ENCODE measurements around the gene NSRP1. TPM values are rescaled to one million over a fixed set of nuclear protein-coding genes. Genes with fewer than 3 reads are reported as not detected.

NSRP1 gene
- total and polyA plus RNA-seq, 12 donors = 19.5 to 47.5 (median 26.5) TPM

DNA sequence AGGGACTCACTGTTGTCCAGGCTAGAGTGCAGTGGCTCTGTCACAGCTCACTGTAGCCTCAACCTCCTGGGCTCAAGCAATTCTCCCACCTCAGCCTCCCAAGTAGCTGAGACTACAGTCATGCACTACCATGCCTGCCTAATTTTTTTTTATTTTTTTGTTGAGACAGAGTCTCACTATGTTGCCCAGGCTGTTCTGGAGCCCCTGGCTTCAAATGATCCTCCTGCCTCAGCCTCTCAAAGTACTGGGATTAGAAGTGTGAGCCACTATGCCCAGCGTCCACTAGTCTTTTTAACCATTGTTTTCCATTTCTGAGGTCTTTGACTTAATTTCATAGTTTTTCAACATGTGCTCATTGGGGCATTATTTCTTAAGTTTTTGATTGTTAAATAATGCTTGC is 13.5 kb downstream of the NSRP1 start:
- WGBS, 2 donors = 95% methylated on average over 1 of the region's 1 CpG
- intact Hi-C loops (cut with DNase I) = no loop called here
- DNase-seq = no peak
- TF ChIP-seq, protein P1, sequence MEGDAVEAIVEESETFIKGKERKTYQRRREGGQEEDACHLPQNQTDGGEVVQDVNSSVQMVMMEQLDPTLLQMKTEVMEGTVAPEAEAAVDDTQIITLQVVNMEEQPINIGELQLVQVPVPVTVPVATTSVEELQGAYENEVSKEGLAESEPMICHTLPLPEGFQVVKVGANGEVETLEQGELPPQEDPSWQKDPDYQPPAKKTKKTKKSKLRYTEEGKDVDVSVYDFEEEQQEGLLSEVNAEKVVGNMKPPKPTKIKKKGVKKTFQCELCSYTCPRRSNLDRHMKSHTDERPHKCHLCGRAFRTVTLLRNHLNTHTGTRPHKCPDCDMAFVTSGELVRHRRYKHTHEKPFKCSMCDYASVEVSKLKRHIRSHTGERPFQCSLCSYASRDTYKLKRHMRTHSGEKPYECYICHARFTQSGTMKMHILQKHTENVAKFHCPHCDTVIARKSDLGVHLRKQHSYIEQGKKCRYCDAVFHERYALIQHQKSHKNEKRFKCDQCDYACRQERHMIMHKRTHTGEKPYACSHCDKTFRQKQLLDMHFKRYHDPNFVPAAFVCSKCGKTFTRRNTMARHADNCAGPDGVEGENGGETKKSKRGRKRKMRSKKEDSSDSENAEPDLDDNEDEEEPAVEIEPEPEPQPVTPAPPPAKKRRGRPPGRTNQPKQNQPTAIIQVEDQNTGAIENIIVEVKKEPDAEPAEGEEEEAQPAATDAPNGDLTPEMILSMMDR (IDR thresholded peaks at IDR 0.05) = no peak
- Histone ChIP-seq H3K27me3 (no peaks in the 10 kb centered on the region), H3K9me3 (no peaks in the 10 kb centered on the region), H3K27ac (no peak overlapping the region), H3K36me3 (peaks cover 0 to 81% (median 4%) of the 10 kb centered on the region in 9 donors), H3K4me3 (no peak overlapping the region), H3K4me1 (peaks cover 0 to 23% (median 8%) of the 10 kb centered on the region in 9 donors)
- no peak for ATAC-seq

DNA sequence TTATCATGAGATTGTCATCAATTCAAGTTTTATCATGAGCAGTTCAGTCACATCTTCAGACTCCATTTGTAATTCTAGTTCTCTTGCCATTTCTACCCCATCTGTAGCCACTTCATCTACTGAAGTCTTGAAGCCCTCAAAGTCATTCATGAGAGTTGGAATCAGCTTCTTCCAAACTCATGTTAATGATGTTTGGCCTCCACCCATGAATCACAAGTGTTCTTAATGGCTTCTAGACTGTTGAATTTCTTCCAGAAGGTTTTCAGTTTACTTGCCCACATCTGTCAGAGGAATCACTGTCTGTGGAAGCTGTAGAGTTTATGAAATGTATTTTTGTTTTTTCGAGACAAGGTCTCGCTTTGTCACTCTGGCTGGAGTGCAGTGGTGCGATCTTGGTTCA is 16.0 kb downstream of the NSRP1 start:
- H3K4me1 ChIP-seq = peaks cover 0 to 22% (median 7%) of the 10 kb centered on the region in 9 donors
- no peak overlapping the region for H3K4me3 ChIP-seq
- no peak overlapping the region for H3K27ac ChIP-seq
- WGBS, 2 donors = 97% methylated on average over 3 of the region's 3 CpGs
- peaks cover 0 to 80% (median 4%) of the 10 kb centered on the region in 9 donors for H3K36me3 ChIP-seq
- TF ChIP-seq, protein P1 (IDR thresholded peaks at IDR 0.05) = no peak
- DNase-seq (no peak), ATAC-seq (no peak)
- no peaks in the 10 kb centered on the region for H3K27me3 ChIP-seq
- intact Hi-C loops (cut with DNase I) = no loop called here
- H3K9me3 ChIP-seq = no peaks in the 10 kb centered on the region

DNA sequence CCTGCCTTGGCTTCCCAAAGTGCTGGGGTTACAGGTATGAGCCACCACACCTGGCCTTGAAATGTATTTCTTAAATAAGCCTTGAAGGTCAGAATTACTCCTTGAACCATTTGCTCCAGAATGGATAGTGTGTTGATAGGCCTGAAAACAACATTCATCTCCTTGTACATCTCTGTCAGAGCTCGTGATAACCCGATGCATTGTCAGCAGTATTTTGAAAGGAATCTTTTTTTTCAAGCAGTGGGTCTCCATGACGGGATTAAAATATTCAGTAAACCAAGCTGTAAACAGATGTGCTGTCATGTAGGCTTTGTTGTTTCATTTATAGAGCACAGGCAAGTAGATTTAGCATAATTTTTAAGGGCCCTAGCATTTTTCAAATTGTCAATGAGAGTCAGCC is 16.6 kb downstream of the NSRP1 start:
- H3K4me3 ChIP-seq = no peak overlapping the region
- H3K4me1 ChIP-seq = peaks cover 0 to 28% (median 12%) of the 10 kb centered on the region in 9 donors
- 98 to 100% methylated on average over 3 of the region's 3 CpGs for WGBS, 2 donors
- TF ChIP-seq, protein P1 (IDR thresholded peaks at IDR 0.05) = no peak
- peaks cover 0 to 77% (median 4%) of the 10 kb centered on the region in 9 donors for H3K36me3 ChIP-seq
- no peak overlapping the region for H3K27ac ChIP-seq
- no peaks in the 10 kb centered on the region for H3K9me3 ChIP-seq
- no peaks in the 10 kb centered on the region for H3K27me3 ChIP-seq
- no peak for ATAC-seq
- no peak for DNase-seq
- intact Hi-C loops (cut with DNase I) = no loop called here

DNA sequence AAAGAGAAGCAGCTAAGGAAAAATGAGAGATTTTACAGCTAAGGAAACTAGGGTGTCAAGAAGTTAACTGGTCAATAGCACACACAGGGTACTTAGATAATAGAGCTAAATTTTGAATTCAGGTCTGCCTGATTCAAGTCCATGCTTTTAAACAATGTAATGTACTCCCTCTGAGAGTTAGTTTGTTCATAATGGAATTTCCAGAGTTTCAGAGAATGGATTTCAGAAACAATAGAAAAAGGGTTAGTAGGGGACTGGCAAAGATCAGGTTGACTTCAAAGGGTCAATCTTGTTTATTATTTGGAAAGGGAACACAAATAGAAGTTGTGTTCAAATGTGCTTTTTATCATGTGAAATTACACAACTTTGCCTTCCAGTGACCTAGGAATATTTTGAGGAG is 17.9 kb downstream of the NSRP1 start:
- peaks cover 0 to 31% (median 13%) of the 10 kb centered on the region in 9 donors for H3K4me1 ChIP-seq
- no peak for DNase-seq
- H3K27ac ChIP-seq = no peak overlapping the region
- no peaks in the 10 kb centered on the region for H3K27me3 ChIP-seq
- TF ChIP-seq, protein P1 (IDR thresholded peaks at IDR 0.05) = no peak
- ATAC-seq = no peak
- H3K9me3 ChIP-seq = no peaks in the 10 kb centered on the region
- no peak overlapping the region for H3K4me3 ChIP-seq
- intact Hi-C loops (cut with DNase I) = no loop called here
- peaks cover 0 to 64% (median 0%) of the 10 kb centered on the region in 9 donors for H3K36me3 ChIP-seq

Data from heart right ventricle (tissue), 16 donors.